ENCODE data around the gene PGLYRP2. TPM values are rescaled to one million over a fixed set of nuclear protein-coding genes. Genes with fewer than 3 reads are reported as not detected.

PGLYRP2 gene
- total and polyA plus RNA-seq, 4 donors = not detected

DNA sequence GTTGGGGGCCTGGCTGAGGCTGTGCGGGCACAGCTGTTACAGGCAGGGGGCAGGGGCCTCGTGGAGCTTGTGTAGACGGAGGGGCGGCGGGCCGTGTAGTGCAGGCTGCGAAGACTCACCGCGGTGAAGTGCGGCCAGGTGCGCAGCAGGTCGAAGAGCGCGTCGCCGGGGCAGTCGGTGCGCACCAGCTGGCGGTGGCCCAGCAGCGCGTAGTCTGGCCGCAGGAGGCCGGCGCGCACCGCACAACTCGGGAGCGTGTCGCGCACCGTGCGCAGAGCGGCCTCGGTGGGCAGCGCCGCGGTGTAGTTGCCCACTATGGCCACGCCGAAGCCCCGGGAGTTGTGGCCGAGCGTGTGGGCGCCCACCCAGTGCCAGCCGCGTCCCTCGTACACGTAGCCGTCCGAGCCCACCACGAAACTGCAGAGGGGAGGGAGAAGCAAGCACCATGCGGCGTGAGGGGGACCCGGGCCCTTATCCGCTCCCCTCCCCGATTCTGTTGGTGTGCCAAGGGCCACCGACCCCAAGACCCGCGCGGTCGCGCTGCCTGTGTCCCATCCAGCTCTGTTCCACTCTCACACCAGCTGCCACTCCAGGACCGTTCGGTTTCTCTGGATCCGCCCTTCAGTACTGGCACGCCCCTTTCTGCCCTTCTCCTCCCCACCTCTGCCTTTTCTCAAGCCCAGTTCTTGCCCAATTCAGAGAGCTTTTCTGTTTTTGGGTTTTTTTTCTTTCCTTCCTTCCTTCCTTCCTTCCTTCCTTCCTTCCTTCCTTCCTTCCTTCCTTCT, 9.6 kb downstream of the PGLYRP2 start:
- Histone ChIP-seq H3K4me3 (ENCODE audit: low read depth, low read length) (no peak overlapping the region), H3K4me1 (ENCODE audit: control insufficient read depth, insufficient read depth, low read length) (peaks cover 3% of the 10 kb centered on the region), H3K36me3 (ENCODE audit: control insufficient read depth, insufficient read depth, low read length) (no peaks in the 10 kb centered on the region), H3K27me3 (ENCODE audit: control insufficient read depth, insufficient read depth, low read length) (peaks cover 33% of the 10 kb centered on the region), H3K9me3 (ENCODE audit: control insufficient read depth, insufficient read depth, low read length) (no peaks in the 10 kb centered on the region), H3K27ac (ENCODE audit: low read depth, low read length) (no peak overlapping the region)
- no peak for DNase-seq (ENCODE audit: low read depth in 4 of 6, low spot score in 6 of 6)
- under 1% methylated on average over 63 of the region's 65 CpGs for WGBS (ENCODE audit: insufficient coverage)

- 47% methylated on average over 12 of the region's 12 CpGs for WGBS (ENCODE audit: insufficient coverage)
- peaks cover 41% of the 10 kb centered on the region for H3K27me3 ChIP-seq (ENCODE audit: control insufficient read depth, insufficient read depth, low read length)
- H3K36me3 ChIP-seq (ENCODE audit: control insufficient read depth, insufficient read depth, low read length) = no peaks in the 10 kb centered on the region
- H3K4me1 ChIP-seq (ENCODE audit: control insufficient read depth, insufficient read depth, low read length) = peaks cover 3% of the 10 kb centered on the region
- DNase-seq (ENCODE audit: low read depth in 4 of 6, low spot score in 6 of 6) = no peak
- H3K4me3 ChIP-seq (ENCODE audit: low read depth, low read length) = no peak overlapping the region
- H3K27ac ChIP-seq (ENCODE audit: low read depth, low read length) = no peak overlapping the region
- H3K9me3 ChIP-seq (ENCODE audit: control insufficient read depth, insufficient read depth, low read length) = no peaks in the 10 kb centered on the region
Observed at GRCh38 chr19:15468675-15469512, 10.4 kb downstream of the PGLYRP2 start.

GRCh38 chr19:15467734-15468214, 11.5 kb downstream of the PGLYRP2 start:
- H3K27me3 ChIP-seq (ENCODE audit: control insufficient read depth, insufficient read depth, low read length) = peaks cover 49% of the 10 kb centered on the region
- no peak overlapping the region for H3K4me3 ChIP-seq (ENCODE audit: low read depth, low read length)
- H3K4me1 ChIP-seq (ENCODE audit: control insufficient read depth, insufficient read depth, low read length) = peaks cover 3% of the 10 kb centered on the region
- H3K9me3 ChIP-seq (ENCODE audit: control insufficient read depth, insufficient read depth, low read length) = no peaks in the 10 kb centered on the region
- WGBS (ENCODE audit: insufficient coverage) = 90% methylated on average over 6 of the region's 6 CpGs
- no peak for DNase-seq (ENCODE audit: low read depth in 4 of 6, low spot score in 6 of 6)
- H3K36me3 ChIP-seq (ENCODE audit: control insufficient read depth, insufficient read depth, low read length) = no peaks in the 10 kb centered on the region
- no peak overlapping the region for H3K27ac ChIP-seq (ENCODE audit: low read depth, low read length)

DNA sequence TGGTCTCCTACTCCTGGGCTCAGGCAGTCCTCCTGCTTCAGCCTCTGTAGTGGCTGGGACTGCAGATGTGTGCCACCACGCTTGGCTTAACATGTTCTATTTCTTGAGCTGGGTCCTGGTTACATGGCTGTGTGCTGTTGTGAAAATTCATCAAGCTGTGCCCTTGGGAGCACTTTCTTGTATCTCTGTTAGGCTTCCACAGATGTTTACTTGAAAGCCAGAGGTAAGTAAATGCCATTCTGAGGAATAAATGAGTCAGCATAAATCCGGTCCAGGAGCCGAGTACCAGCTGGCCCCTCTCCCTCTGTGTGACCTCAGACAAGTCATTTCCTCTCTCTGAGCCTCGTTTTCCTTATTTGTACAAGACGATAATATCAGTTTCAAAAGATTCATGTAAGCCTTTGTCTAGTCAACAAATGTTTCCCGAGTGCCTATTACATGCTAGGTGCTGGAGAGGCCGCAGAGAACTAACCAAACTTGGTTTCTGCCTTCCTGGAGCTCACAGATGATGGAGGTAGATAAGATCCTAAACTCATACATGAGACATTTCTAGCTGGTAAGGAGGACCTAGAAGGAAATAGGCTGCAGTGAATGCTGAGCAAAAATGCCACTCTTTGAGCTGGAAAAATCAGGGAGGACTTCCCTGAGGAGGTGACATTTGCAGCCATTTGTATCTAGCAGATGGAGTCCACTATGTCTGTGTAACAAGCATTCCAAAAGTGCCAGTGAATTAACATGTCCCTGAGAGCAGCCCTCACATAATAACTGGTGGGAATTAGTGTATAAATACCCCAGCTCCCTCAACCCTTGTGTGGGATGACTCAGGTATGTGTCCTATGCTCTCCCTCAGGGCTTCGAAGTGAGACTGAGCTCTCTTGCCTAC, 12.2 kb downstream of the PGLYRP2 start:
- Histone ChIP-seq H3K36me3 (ENCODE audit: control insufficient read depth, insufficient read depth, low read length) (no peaks in the 10 kb centered on the region), H3K27ac (ENCODE audit: low read depth, low read length) (no peak overlapping the region), H3K9me3 (ENCODE audit: control insufficient read depth, insufficient read depth, low read length) (no peaks in the 10 kb centered on the region), H3K4me3 (ENCODE audit: low read depth, low read length) (no peak overlapping the region), H3K27me3 (ENCODE audit: control insufficient read depth, insufficient read depth, low read length) (peaks cover 49% of the 10 kb centered on the region), H3K4me1 (ENCODE audit: control insufficient read depth, insufficient read depth, low read length) (peaks cover 3% of the 10 kb centered on the region)
- WGBS (ENCODE audit: insufficient coverage) = 68% methylated on average over 6 of the region's 8 CpGs
- peak in 1 of 6 donors; percentile 2 for DNase-seq (ENCODE audit: low read depth in 4 of 6, low spot score in 6 of 6)

DNA sequence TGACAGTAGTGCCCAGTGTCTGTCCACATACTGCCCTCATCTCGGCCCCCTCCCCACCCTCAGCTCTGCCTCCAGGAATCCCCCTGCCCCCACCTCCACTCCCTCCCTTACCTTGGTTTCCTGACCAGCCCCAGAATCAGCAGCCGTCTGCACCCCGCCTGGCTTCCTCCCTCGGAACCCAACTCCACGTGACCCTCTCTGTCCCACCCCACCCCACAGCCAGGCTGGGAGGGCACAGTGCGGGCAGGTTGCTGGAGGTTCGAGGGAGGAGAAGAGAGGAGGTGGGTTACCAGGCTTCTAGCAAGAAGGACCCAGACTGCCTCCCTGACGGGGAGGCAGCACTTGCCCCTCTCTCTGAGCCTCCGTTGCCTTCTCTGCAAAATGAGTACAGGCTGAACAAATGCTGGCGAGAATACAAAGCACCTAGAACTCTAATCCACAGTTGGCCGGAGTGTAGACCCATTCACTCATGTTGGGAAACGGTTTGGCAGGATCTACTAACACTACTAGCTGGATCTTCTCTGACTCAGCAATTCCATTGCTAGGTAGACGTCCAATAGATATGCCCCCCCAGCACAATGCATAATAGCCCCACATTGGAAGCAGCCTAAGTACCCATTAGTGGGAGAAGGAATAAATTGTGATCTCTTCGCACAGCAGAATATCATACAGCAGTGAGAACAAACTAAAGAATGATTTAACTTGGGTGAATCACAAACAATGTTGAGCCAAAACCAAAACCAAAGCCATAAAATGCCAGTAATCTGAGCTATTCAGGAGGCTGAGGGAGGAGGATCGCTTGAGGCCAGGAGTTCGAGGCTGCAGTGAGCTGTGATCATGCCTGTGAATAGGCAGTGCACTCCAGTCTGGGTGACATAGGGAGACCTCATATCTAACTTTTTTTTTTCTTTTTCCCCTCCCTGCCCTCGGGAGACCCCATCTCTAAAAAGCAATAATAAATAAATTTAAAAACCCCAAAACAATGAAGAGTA, 14.6 kb downstream of the PGLYRP2 start, which contains the start of gene RASAL3:
Gene RASAL3, minus strand, starts transcription at position 151 of the 992 bp plus-strand sequence. CDS start 186 bp downstream, outside the sequence.
- Histone ChIP-seq H3K36me3 (ENCODE audit: control insufficient read depth, insufficient read depth, low read length) (no peaks in the 10 kb centered on the region), H3K27ac (ENCODE audit: low read depth, low read length) (no peak within 1 kb of the TSS), H3K4me3 (ENCODE audit: low read depth, low read length) (no peak within 1 kb of the TSS), H3K4me1 (ENCODE audit: control insufficient read depth, insufficient read depth, low read length) (peaks cover under 1% of the 10 kb centered on the region), H3K9me3 (ENCODE audit: control insufficient read depth, insufficient read depth, low read length) (no peaks in the 10 kb centered on the region), H3K27me3 (ENCODE audit: control insufficient read depth, insufficient read depth, low read length) (peaks cover 42% of the 10 kb centered on the region)
- DNase-seq (ENCODE audit: low read depth in 4 of 6, low spot score in 6 of 6) = no peak
- 36% methylated on average over 6 of the region's 17 CpGs for WGBS (ENCODE audit: insufficient coverage)

- Histone ChIP-seq H3K36me3 (ENCODE audit: control insufficient read depth, insufficient read depth, low read length) (no peaks in the 10 kb centered on the region), H3K9me3 (ENCODE audit: control insufficient read depth, insufficient read depth, low read length) (no peaks in the 10 kb centered on the region), H3K4me1 (ENCODE audit: control insufficient read depth, insufficient read depth, low read length) (no peaks in the 10 kb centered on the region), H3K4me3 (ENCODE audit: low read depth, low read length) (no peak overlapping the region), H3K27me3 (ENCODE audit: control insufficient read depth, insufficient read depth, low read length) (peaks cover 37% of the 10 kb centered on the region), H3K27ac (ENCODE audit: low read depth, low read length) (no peak overlapping the region)
- DNase-seq (ENCODE audit: low read depth in 4 of 6, low spot score in 6 of 6) = no peak
- WGBS (ENCODE audit: insufficient coverage) = 51% methylated on average over 16 of the region's 25 CpGs
Observed at GRCh38 chr19:15463861-15464371, 15.4 kb downstream of the PGLYRP2 start.

DNA sequence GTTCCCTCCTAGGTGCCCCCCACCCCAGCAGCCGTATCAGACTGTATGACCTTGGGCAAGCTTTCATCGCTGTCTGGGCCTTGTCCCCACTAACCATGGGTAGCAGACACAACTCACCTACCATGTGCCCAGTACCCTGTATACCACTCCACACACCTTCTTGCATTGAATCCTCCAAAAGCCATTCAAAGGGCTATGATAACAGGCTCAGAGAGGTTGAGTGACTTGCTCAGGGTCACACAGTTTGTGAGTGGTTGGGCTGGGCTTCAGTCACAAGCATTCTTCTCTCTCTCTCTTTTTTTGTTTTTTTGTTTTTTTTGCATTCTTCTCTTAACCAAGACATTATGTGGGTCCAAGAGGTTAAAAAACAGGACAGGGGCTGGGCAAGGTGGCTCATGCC, 17.6 kb downstream of the PGLYRP2 start:
- DNase-seq (ENCODE audit: low read depth in 4 of 6, low spot score in 6 of 6) = no peak
- H3K9me3 ChIP-seq (ENCODE audit: control insufficient read depth, insufficient read depth, low read length) = no peaks in the 10 kb centered on the region
- H3K4me1 ChIP-seq (ENCODE audit: control insufficient read depth, insufficient read depth, low read length) = peaks cover 12% of the 10 kb centered on the region
- H3K27ac ChIP-seq (ENCODE audit: low read depth, low read length) = no peak overlapping the region
- no peak overlapping the region for H3K4me3 ChIP-seq (ENCODE audit: low read depth, low read length)
- H3K36me3 ChIP-seq (ENCODE audit: control insufficient read depth, insufficient read depth, low read length) = no peaks in the 10 kb centered on the region
- peaks cover 41% of the 10 kb centered on the region for H3K27me3 ChIP-seq (ENCODE audit: control insufficient read depth, insufficient read depth, low read length)
- 66% methylated on average over 2 of the region's 2 CpGs for WGBS (ENCODE audit: insufficient coverage)

DNA sequence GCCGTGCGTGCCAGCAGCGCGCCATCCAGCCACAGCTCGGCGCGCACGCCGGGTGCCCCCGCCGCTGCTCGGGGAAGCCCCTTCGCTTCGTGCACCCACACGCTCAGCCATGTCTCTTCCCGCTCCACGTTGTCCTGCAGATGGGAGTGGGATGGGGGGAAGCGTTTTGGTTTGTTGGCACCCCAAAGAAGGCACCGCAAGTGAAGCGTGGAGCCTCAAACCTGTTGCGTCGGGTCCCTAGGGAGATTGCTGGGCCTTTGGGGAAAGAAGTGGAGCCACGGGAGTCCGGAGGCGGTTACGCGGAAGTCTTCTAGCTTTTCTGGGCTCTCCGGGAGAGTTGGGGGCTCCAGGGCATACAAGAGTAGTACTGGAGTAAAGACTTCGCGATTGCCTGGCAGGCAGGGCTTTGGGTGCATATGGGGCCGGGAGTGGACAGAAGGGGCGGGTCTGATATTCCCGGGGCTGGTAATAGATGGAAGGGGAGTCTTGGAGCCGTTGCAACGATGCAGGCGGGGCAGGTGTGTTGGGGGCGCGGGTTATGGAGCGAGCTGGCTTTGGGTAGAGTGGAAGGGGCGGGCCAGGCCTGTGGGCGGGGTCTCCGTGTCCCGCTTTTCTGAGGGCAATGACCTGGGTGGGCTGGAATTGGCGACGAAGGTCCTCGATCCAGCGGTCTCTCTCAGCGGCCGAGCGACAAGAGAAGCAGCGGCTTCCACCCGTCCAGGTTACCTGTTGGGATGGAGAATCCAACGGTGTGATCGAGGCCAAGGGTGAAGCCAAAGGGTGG, 21.4 kb downstream of the PGLYRP2 start:
- 6% methylated on average over 49 of the region's 54 CpGs for WGBS (ENCODE audit: insufficient coverage)
- no peak overlapping the region for H3K27ac ChIP-seq (ENCODE audit: low read depth, low read length)
- H3K9me3 ChIP-seq (ENCODE audit: control insufficient read depth, insufficient read depth, low read length) = no peaks in the 10 kb centered on the region
- peaks cover 26% of the 10 kb centered on the region for H3K4me1 ChIP-seq (ENCODE audit: control insufficient read depth, insufficient read depth, low read length)
- H3K36me3 ChIP-seq (ENCODE audit: control insufficient read depth, insufficient read depth, low read length) = no peaks in the 10 kb centered on the region
- peaks cover 59% of the 10 kb centered on the region for H3K27me3 ChIP-seq (ENCODE audit: control insufficient read depth, insufficient read depth, low read length)
- DNase-seq (ENCODE audit: low read depth in 4 of 6, low spot score in 6 of 6) = no peak
- H3K4me3 ChIP-seq (ENCODE audit: low read depth, low read length) = no peak overlapping the region
